ENCODE data around the gene TMPRSS11E. TPM values are rescaled to one million over a fixed set of nuclear protein-coding genes. Genes with fewer than 3 reads are reported as not detected.
"Not testable (repeated sequence)": the region's sequence is repeated elsewhere in the genome, so short reads cannot be mapped to it uniquely, and the experiment has no call there.

Gene TMPRSS11E
- total and polyA plus RNA-seq, 2 experiments from 2014 or later: 1.7 to 1.8 TPM

DNA sequence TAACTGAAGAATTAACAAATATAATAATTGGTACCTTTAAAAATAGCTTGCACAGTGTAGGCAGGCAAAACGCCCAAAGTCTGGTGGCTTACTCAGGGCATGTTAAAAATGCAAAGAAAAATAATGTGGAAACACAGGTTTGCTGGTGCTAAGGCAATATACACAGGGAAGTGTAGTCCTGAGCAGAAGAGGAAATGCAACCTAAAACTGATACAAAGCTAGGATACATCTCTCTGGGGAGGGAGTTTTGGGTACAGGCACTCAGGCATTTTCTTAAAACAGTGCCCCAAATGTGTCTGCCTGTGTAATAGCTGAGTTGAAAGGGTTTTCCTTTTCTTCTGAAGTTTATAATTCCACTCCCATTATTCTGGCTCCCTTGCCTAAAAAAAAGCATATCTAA, 47.4 kb downstream of the TMPRSS11E start:
- H3K4me2 ChIP-seq: no peak overlapping the region
- DNase-seq (ENCODE audit: low spot score): no peak
- no peaks in the 10 kb centered on the region for H3K27me3 ChIP-seq
- TF ChIP-seq CTCF (IDR thresholded peaks at IDR 0.05; ENCODE audit: poor library complexity): no peak
- no peaks in the 10 kb centered on the region for H3K9me2 ChIP-seq (replicated peaks; ENCODE audit: insufficient read depth)
- 79% methylated on average over 1 of the region's 1 CpG for WGBS (ENCODE audit: low lambda C conversion rate, missing lambda C conversion rate)
- peaks cover 6% of the 10 kb centered on the region for H3K4me1 ChIP-seq (ENCODE audit: insufficient read depth)
- no peaks in the 10 kb centered on the region for H3K36me3 ChIP-seq (replicated peaks; ENCODE audit: insufficient read depth, low read depth)
- no peaks in the 10 kb centered on the region for H4K20me1 ChIP-seq (ENCODE audit: insufficient read depth, poor library complexity, severe bottlenecking)
- no peaks in the 10 kb centered on the region for H3K79me2 ChIP-seq
- no peak overlapping the region for H3K4me3 ChIP-seq
- no peak overlapping the region for H3K27ac ChIP-seq
- no peak overlapping the region for H2AFZ ChIP-seq
- no peaks in the 10 kb centered on the region for H3K9me3 ChIP-seq (ENCODE audit: low read depth)

GRCh38 chr4:68498413-68499007, 51.2 kb downstream of the TMPRSS11E start:
- TF ChIP-seq EZH2 (IDR thresholded peaks at IDR 0.05; ENCODE audit: borderline replicate concordance): no peak
- TF ChIP-seq CTCF (IDR thresholded peaks at IDR 0.05; ENCODE audit: poor library complexity): peak; percentile 89
- no peaks in the 10 kb centered on the region for H4K20me1 ChIP-seq (ENCODE audit: insufficient read depth, poor library complexity, severe bottlenecking)
- no peaks in the 10 kb centered on the region for H3K9me3 ChIP-seq (ENCODE audit: low read depth)
- peaks cover 6% of the 10 kb centered on the region for H3K4me1 ChIP-seq (ENCODE audit: insufficient read depth)
- H2AFZ ChIP-seq: peak overlapping the region; percentile 11
- no peak overlapping the region for H3K4me3 ChIP-seq
- no peaks in the 10 kb centered on the region for H3K36me3 ChIP-seq (replicated peaks; ENCODE audit: insufficient read depth, low read depth)
- peak overlapping the region; percentile 60 for H3K4me2 ChIP-seq
- DNase-seq (ENCODE audit: low spot score): peak; percentile 84
- H3K27me3 ChIP-seq: no peaks in the 10 kb centered on the region
- H3K9me2 ChIP-seq (replicated peaks; ENCODE audit: insufficient read depth): no peaks in the 10 kb centered on the region
- no peaks in the 10 kb centered on the region for H3K79me2 ChIP-seq
- WGBS (ENCODE audit: low lambda C conversion rate, missing lambda C conversion rate): 12% methylated on average over 5 of the region's 5 CpGs
- H3K27ac ChIP-seq: peak overlapping the region; percentile 3

DNA sequence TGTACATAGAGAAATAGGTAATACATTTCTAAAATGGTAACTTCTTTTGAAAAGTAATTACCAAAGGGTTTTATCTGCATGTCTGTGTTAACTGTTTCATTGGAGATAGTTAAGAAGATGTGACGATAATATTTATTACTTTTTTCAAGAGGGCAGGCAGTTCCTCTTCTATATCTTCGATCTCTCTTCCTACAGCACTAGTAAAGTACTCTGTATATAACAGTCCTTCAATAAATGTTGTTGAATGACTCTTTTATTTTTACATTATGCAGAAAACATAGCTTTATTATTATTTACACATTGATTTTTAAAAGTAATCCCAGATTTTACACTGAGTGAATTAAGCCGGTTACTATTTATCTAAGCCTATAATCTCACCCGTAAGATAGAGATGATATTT, 51.8 kb downstream of the TMPRSS11E start:
- no peaks in the 10 kb centered on the region for H3K9me2 ChIP-seq (replicated peaks; ENCODE audit: insufficient read depth)
- H3K9me3 ChIP-seq (ENCODE audit: low read depth): no peaks in the 10 kb centered on the region
- peak overlapping the region; percentile 60 for H3K4me2 ChIP-seq
- no peaks in the 10 kb centered on the region for H4K20me1 ChIP-seq (ENCODE audit: insufficient read depth, poor library complexity, severe bottlenecking)
- H3K27me3 ChIP-seq: no peaks in the 10 kb centered on the region
- H3K4me3 ChIP-seq: no peak overlapping the region
- H3K79me2 ChIP-seq: no peaks in the 10 kb centered on the region
- TF ChIP-seq EZH2phosphoT487 (IDR thresholded peaks at IDR 0.05; ENCODE audit: low read depth, severe bottlenecking, unreplicated experiment) (no peak), EZH2 (IDR thresholded peaks at IDR 0.05; ENCODE audit: borderline replicate concordance) (no peak), CTCF (IDR thresholded peaks at IDR 0.05; ENCODE audit: poor library complexity) (no peak)
- peak overlapping the region; percentile 11 for H2AFZ ChIP-seq
- DNase-seq (ENCODE audit: low spot score): peak; percentile 0
- WGBS (ENCODE audit: low lambda C conversion rate, missing lambda C conversion rate): 30% methylated on average over 4 of the region's 4 CpGs
- H3K27ac ChIP-seq: peak overlapping the region; percentile 3
- H3K36me3 ChIP-seq (replicated peaks; ENCODE audit: insufficient read depth, low read depth): no peaks in the 10 kb centered on the region
- peaks cover 6% of the 10 kb centered on the region for H3K4me1 ChIP-seq (ENCODE audit: insufficient read depth)

DNA sequence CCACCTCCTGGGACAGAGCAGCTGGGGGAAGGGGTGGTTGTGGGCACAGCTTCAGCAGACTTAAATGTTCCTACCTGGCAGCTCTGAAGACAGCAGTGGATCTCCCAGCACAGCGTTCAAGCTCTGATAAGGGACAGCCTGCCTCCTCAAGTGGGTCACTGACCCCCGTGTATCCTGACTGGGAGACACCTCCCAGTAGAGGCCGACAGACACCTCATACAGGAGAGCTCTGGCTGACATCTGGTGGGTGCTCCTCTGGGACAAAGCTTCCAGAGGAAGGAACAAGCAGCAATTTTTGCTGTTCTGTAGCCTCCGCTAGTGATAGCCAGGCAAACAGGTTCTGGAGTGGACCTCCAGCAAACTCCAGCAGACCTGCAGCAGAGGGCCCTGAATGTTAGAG, 56.2 kb downstream of the TMPRSS11E start:
- not testable (repeated sequence) for H3K36me3 ChIP-seq (replicated peaks; ENCODE audit: insufficient read depth, low read depth); H3K27me3 ChIP-seq; H2AFZ ChIP-seq; H3K4me3 ChIP-seq; H3K4me2 ChIP-seq; H3K9me3 ChIP-seq (ENCODE audit: low read depth); H3K27ac ChIP-seq; H3K4me1 ChIP-seq (ENCODE audit: insufficient read depth); DNase-seq (ENCODE audit: low spot score); H4K20me1 ChIP-seq (ENCODE audit: insufficient read depth, poor library complexity, severe bottlenecking); H3K9me2 ChIP-seq (replicated peaks; ENCODE audit: insufficient read depth); H3K79me2 ChIP-seq
- WGBS (ENCODE audit: low lambda C conversion rate, missing lambda C conversion rate): 80% methylated on average over 4 of the region's 4 CpGs

DNA sequence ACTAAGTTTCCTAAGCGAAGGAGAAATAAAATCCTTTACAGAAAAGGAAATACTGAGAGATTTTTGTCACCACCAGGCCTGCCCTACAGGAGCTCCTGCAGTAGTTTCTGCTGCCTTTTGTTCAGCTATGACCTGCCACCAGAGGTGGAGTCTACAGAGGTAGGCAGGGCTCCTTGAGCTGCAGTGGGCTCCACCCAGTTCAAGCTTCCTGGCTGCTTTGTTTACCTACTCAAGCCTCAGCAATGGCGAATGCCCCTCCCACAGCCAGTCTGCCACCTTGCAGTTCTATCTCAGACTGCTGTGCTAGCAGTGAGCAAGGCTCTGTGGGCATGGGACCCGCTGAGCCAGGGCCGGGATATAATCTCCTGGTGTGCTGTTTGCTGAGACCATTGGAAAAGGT, 57.6 kb downstream of the TMPRSS11E start:
- H3K36me3 ChIP-seq (replicated peaks; ENCODE audit: insufficient read depth, low read depth); H3K4me2 ChIP-seq: not testable (repeated sequence)
- WGBS (ENCODE audit: low lambda C conversion rate, missing lambda C conversion rate): 96% methylated on average over 4 of the region's 4 CpGs

DNA sequence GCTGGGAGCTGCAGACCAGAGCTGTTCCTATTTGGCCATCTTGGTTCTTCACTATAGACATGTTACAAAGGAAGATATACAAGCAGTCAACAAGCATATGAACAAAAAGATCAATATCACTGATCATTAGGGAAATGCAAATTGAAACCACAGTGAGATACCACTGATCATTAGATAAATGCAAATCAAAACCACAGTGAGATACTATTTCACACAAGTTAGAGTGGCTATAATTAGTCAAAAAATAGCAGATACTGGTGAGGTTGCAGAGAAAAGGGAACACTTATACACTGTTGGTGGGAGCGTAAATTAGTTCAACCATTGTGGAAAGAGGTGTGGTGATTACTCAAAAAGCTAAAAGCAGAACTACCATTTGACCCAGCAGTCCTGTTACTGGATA, 58.2 kb downstream of the TMPRSS11E start:
- DNase-seq (ENCODE audit: low spot score); H3K27ac ChIP-seq; H3K4me3 ChIP-seq; H2AFZ ChIP-seq; H3K4me2 ChIP-seq; H3K79me2 ChIP-seq; H3K9me2 ChIP-seq (replicated peaks; ENCODE audit: insufficient read depth); H3K4me1 ChIP-seq (ENCODE audit: insufficient read depth); H3K36me3 ChIP-seq (replicated peaks; ENCODE audit: insufficient read depth, low read depth); H4K20me1 ChIP-seq (ENCODE audit: insufficient read depth, poor library complexity, severe bottlenecking); H3K9me3 ChIP-seq (ENCODE audit: low read depth); H3K27me3 ChIP-seq: not testable (repeated sequence)
- 100% methylated on average over 1 of the region's 1 CpG for WGBS (ENCODE audit: low lambda C conversion rate, missing lambda C conversion rate)

More for the DNA sequence above, 57.6 kb downstream of the TMPRSS11E start:
- not testable (repeated sequence) for H3K4me1 ChIP-seq (ENCODE audit: insufficient read depth); H3K27me3 ChIP-seq; H3K4me3 ChIP-seq; H4K20me1 ChIP-seq (ENCODE audit: insufficient read depth, poor library complexity, severe bottlenecking); H3K9me3 ChIP-seq (ENCODE audit: low read depth); H3K27ac ChIP-seq; H3K9me2 ChIP-seq (replicated peaks; ENCODE audit: insufficient read depth); H3K79me2 ChIP-seq; H2AFZ ChIP-seq
- peak; percentile 1 for DNase-seq (ENCODE audit: low spot score)

Data from hepatocyte (in vitro differentiated cells).